Vagina (tissue), 2 donors: ENCODE measurements around the gene ABCD4.

Experiments
- POLR2A ChIP-seq, 2 donors: fragments of 450-650 bp; IDR thresholded peaks; one replicate each; pipeline ENCODE4 v1.6.1; 2017; ENCODE audit warnings: antibody characterized with exemption in 2 of 2, mild to moderate bottlenecking in 2 of 2, moderate library complexity in 2 of 2
- POLR2AphosphoS5 ChIP-seq, 2 donors: sonication (generic); formaldehyde crosslinking; IDR thresholded peaks; one replicate each; pipeline ENCODE4 v1.9.0; 2017; ENCODE audit warnings: antibody characterized with exemption in 2 of 2, mild to moderate bottlenecking in 2 of 2, low read depth in 1 of 2; ENCODE audit not compliant: insufficient read depth in 1 of 2
- TF ChIP-seq, protein P1 (sequence below), 3 experiments: fragments of 450-650 bp in 2 of 3; fragments of 200-600 bp in 1 of 3; sonication (generic) in 1 of 3; IDR thresholded peaks; one replicate each; pipeline ENCODE4 v1.5.1; 2017 to 2019; ENCODE audit warnings: antibody characterized with exemption in 3 of 3, mild to moderate bottlenecking in 2 of 3, moderate library complexity in 2 of 3

DNA sequence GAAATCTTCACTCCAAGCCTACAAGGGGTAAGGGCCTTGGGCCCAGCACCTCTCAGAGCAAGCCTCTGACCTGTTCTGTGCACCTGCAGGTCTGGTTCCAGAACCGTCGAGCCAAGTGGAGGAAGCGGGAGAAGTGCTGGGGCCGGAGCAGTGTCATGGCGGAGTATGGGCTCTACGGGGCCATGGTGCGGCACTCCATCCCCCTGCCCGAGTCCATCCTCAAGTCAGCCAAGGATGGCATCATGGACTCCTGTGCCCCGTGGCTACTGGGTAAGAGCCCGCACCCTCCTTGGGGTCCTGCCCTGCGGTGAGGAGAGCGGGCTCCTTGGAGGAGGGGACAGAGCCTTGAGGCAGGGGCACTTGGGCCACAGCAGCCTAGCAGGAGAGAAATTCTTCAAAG is 43.2 kb downstream of the ABCD4 start:
- TF ChIP-seq, protein P1, sequence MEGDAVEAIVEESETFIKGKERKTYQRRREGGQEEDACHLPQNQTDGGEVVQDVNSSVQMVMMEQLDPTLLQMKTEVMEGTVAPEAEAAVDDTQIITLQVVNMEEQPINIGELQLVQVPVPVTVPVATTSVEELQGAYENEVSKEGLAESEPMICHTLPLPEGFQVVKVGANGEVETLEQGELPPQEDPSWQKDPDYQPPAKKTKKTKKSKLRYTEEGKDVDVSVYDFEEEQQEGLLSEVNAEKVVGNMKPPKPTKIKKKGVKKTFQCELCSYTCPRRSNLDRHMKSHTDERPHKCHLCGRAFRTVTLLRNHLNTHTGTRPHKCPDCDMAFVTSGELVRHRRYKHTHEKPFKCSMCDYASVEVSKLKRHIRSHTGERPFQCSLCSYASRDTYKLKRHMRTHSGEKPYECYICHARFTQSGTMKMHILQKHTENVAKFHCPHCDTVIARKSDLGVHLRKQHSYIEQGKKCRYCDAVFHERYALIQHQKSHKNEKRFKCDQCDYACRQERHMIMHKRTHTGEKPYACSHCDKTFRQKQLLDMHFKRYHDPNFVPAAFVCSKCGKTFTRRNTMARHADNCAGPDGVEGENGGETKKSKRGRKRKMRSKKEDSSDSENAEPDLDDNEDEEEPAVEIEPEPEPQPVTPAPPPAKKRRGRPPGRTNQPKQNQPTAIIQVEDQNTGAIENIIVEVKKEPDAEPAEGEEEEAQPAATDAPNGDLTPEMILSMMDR (IDR thresholded peaks at IDR 0.05) = no peak
- TF ChIP-seq POLR2AphosphoS5 (IDR thresholded peaks at IDR 0.05; ENCODE audit: insufficient read depth in 1 of 2, low read depth in 1 of 2) = no peak
- TF ChIP-seq POLR2A (IDR thresholded peaks at IDR 0.05) = no peak
